SU-DHL-6 (cell line): ENCODE results near the gene CHRNA4.

Experiments used
- EZH2phosphoT487 ChIP-seq: fragments of 200-600 bp; sonication (generic), shearing (Covaris generic); conservative IDR thresholded peaks from 2 replicates; pipeline ENCODE4 v1.6.1; 2018; ENCODE audit warnings: mild to moderate bottlenecking, antibody characterized with exemption, low read length, moderate library complexity, mixed read lengths
- TF ChIP-seq, protein P1 (sequence below): fragments of 200-600 bp; sonication (generic); IDR thresholded peaks from one replicate; pipeline ENCODE4 v1.5.1; 2017; ENCODE audit warnings: antibody characterized with exemption, mild to moderate bottlenecking, low read length, moderate library complexity; ENCODE audit not compliant: insufficient read depth, poor library complexity, severe bottlenecking

DNA sequence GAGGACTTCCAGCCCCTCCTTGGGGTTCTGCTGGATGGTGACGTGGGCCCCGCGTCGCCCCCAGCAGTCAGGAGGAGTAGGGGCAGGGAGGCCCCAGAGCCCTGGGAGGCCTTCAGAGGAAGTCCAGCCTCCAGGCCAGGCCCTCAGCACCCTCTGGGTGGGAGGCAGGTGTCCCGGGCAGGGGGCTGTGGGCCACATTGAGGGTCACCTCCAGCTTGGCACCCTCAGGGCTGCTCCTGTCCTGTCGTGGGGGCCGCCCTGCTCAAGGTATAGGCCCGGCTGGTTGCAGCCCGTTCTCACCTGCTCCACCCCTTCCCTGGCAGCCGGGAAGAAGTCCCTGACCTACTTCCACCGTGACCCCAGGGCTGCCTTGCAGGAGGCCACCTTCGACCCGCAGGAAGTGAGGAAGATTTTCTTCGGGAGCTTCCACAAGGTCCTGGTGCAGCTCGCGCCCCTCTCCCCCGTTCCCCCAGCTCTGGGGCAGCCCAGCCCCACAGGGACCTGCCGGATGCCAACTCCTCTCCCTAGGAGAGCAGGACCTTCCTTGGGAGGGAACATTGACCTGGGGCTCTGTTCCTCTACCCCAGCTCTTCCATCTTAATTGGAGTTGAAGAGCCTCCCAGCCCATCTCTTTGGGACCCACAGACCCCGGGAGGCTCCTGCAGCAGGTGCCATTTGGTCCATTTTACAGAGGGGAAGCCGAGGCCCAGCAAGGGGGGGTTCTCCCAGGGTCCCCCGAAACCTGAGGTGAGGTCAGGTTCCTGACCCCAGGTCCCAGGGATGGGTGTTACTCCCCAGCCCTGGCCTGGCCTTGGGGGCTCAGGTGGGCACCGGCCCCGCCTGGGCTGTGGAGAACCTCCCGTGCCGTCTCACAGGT lies 41.7 kb downstream of the CHRNA4 start:
- TF ChIP-seq, protein P1, sequence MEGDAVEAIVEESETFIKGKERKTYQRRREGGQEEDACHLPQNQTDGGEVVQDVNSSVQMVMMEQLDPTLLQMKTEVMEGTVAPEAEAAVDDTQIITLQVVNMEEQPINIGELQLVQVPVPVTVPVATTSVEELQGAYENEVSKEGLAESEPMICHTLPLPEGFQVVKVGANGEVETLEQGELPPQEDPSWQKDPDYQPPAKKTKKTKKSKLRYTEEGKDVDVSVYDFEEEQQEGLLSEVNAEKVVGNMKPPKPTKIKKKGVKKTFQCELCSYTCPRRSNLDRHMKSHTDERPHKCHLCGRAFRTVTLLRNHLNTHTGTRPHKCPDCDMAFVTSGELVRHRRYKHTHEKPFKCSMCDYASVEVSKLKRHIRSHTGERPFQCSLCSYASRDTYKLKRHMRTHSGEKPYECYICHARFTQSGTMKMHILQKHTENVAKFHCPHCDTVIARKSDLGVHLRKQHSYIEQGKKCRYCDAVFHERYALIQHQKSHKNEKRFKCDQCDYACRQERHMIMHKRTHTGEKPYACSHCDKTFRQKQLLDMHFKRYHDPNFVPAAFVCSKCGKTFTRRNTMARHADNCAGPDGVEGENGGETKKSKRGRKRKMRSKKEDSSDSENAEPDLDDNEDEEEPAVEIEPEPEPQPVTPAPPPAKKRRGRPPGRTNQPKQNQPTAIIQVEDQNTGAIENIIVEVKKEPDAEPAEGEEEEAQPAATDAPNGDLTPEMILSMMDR: no peak
- TF ChIP-seq EZH2phosphoT487: no peak
